NCI-H1092 treated with DMSO at 0.1 percent for 48 hours (cell line): ENCODE results near the gene ARSJ.
A peak's percentile ranks its signal among the peaks of the same experiment; 100 is the strongest.

ENCODE experiments used
- DNase-seq: peaks from one replicate; lab custom pipeline; 2025; lab: John Stamatoyannopoulos, UW

Gene ARSJ

GRCh38 chr4:113987382-113987941 is 8.0 kb upstream of the ARSJ start:
- DNase-seq, result no peak

DNA sequence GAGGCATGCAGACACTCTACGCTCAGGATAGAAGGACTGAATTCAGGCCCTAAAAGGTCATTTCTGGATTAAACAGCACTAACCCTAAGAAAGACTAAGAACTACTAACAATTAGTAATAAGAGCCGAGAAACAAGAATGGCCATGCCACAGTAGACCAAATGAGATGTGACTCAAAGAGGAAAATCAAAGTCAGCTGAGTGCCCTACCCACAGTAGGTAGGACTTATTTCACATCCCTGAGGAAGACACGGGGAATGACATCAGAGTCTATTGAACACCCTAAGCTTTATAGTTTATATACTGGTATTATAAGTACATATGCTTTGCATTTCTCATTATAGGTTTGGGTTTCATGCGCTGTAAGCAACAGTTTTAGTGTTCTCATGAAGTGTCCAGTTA is 2.7 kb upstream of the ARSJ start:
- no peak for DNase-seq

DNA sequence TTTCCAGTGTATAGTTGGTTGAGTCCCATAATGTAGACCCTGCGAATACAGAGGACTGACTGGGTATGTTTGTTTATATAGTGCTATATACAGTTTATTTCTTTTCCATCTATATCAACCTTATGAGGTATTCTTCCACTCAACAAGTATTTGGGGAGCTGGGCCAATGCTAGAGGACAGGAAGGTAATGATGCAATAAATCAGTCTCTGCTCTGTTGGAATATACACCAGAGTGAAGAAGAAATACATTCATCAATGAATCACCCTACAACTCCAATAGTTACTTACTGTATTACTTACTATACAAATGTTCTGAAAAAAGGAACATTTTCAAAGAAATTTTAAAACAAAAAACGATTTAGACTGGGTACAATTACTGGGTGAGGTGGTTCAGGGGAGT is 2.1 kb upstream of the ARSJ start:
- DNase-seq, result no peak

GRCh38 chr4:113979905-113980615 is 613 bp upstream of the ARSJ start:
- DNase-seq, result no peak

DNA sequence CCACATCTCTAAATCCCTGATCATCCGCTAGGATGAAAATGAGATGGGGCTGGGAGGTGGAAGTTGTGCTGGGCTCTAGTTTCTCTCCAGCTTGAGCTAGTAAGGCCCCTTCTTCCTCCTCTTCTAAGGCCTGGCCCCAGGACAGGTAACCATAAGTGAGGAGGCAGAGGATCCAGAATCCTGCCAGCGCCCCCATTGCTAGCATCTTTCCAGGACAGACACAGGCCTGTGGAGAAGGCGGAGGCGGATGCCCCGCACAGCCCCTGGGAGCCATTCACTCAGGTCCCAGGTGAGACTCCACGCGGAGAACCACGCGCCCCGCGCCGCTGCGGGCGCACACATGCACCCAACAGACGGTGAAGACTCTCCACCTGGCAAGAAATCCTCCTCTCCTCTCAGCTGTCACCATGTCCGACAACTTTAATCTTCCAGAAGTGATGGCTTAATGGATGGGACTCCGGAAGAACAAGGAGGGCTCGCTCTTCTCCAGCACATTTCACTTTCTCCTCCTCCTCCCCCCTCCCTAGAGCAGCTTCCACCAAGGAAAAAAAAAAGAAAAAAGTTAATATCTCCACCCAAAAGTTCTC is 793 bp downstream of the ARSJ start:
- no peak for DNase-seq

DNA sequence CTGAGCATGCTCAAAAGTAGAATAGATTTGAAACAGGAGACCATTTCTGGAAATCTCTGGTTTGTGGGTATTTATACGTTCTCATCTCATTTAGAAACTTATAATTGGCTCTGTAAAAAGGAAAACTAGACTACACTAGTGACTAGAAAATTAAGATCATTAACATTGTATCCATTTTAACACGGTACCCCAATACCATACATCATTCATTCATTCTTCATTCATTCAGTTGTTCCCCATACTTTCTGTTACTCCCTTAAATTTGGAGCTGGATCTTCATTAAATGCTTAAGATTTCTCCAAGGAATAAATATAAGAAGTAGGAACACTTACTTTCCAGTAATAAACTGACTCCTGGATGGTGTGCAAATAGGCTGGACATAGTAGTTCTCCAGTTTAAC is 1.3 kb downstream of the ARSJ start:
- DNase-seq, result no peak

- no peak for DNase-seq
Observed at GRCh38 chr4:113977526-113977855, 2.0 kb downstream of the ARSJ start.

- DNase-seq, result no peak
Observed at GRCh38 chr4:113976741-113977525, 2.5 kb downstream of the ARSJ start.

DNA sequence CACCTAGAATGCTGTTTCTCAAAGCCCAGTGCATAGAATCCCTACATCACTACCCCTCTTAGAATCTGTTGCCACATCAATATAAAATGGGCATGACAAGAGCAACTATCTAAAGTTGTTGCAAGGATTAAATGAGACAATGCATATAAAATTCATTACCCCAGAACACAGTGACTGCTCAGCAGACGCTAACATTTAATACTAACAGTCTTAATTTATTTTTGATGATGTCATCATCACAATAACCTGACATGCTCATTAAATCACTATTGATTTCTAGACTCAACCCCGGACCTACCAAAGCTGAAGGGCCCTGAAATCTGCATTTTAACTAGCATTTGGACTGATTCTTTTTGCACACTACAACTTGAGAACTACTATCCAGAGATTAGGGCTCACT is 3.9 kb downstream of the ARSJ start:
- no peak for DNase-seq

- no peak for DNase-seq
Observed at GRCh38 chr4:113974467-113974866, 5.0 kb downstream of the ARSJ start.

DNA sequence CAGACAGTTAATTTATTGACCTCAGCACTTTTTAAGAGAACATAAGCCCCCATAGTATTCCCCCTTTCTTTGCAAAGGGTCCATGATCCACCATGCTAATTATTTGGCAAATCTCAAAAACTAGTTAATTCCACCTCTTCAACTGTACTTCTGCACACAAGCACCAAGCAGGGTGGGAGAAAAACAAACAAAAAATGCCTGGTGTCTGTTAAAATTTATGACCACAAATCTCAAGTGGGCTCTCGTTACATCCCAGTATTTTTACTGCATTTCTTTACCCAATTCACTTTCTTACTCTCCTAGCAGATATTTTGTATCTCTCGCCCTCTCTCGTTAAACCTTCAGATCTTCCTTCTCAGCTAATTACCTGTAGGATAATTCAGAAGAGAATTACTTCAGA is 6.1 kb downstream of the ARSJ start:
- DNase-seq, result no peak

DNA sequence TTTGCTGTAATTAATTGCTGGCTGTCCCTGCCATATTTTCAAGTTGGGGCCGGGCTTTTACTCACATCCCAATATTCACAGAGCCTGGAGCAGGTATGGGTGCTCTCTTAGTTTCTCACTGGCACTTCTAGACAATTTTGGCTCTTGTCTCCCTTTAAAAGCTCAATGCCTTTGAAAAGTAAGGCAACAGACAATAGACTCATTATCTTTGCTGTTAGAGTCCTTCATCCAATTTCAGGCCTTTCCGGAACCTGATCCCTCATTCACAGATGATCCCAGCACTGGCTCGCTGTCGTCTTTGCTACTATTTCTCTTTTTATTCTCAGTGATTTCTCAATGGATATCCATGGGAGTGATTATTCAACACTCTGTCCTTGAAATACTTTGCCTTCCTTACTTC is 6.7 kb downstream of the ARSJ start:
- no peak for DNase-seq

DNA sequence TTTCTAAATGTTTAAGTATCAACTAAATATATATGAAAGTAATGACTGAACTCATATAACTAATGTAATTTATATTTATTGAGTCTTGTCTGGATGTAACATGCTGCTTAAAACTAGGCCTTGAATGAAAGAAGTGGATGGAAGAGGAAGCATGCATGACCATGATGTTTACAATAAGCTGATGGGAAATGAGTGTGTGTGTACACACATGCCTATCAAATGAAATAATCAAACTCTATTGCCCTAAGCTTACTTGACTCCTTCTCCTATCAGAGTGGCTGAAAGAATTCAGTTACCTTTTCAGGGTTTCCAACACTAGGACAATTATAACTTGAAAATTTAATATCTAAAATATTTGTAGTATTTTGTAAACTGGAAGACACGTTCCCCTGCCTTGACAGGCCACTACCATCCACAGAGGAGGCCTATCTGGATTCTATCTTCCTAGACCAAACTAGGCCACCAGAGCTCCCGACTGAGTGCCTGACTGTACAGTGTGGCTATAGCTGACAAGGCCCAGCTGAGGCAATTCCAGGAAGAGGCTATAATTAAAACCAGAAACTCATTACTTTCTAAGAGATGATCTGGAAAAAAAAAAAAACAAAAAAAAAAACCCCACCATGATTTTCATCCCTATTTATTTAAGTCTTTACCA is 7.6 kb downstream of the ARSJ start:
- DNase-seq, result no peak

- DNase-seq, result no peak
Observed at GRCh38 chr4:113969709-113970334, 9.6 kb downstream of the ARSJ start.

- no peak for DNase-seq
Observed at GRCh38 chr4:113968473-113968872, 11.0 kb downstream of the ARSJ start.

- DNase-seq, result no peak
Observed at GRCh38 chr4:113967687-113968086, 11.8 kb downstream of the ARSJ start.

- DNase-seq, result no peak
Observed at GRCh38 chr4:113962719-113963265, 16.7 kb downstream of the ARSJ start.

DNA sequence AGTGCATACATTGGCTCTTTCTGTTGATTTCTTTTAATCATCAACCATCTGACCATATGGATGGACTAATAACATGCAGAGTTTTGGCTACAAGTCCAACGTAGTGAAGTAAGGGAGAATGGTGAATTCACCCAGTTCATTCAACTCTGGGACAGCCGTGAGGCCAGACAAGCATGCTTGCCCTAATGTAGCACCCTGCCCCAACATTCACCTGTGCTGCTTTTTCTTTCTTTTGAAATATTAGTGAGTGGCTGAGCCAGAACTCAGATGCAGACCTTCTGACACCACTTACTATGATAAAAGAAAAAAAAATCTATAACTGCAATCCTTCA is 17.5 kb downstream of the ARSJ start:
- no peak for DNase-seq

GRCh38 chr4:113960684-113961321 is 18.6 kb downstream of the ARSJ start:
- DNase-seq, result no peak

DNA sequence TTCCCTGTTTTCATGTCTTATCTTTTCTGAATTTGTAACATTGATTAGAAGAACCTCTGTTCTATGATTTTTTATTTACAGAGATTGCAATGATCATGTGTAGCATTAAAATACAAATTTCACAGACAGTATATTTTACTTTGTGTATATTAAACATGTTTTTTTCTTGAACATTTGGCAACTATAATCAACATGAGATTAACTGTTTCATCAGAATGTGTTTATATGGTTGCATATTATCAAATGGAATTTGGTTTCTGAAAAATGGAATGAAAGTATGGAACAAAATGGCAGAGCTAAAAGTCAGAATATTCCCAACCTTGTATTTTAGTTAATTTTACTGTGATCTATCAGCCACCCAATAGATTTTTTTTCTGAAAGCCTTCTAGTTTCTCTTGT is 19.9 kb downstream of the ARSJ start:
- no peak for DNase-seq

GRCh38 chr4:113958766-113959538 is 20.5 kb downstream of the ARSJ start:
- DNase-seq, result peak; percentile 53
